Measurements from ENCODE around the gene VMA21.
A peak's percentile ranks its signal among the peaks of the same experiment; 100 is the strongest.

The VMA21 gene

GRCh38 chrX:151396825-151397740, at the start of gene VMA21:
Gene VMA21, plus strand, starts transcription at chrX:151397206. Its CDS starts 103 bp downstream, at chrX:151397309.
- peak; percentile 45 for DNase-seq (ENCODE audit: low read depth, low spot score)

- DNase-seq (ENCODE audit: low read depth, low spot score): no peak
These were observed 37.7 kb upstream of the VMA21 start for GRCh38 chrX:151359341-151359740.

- DNase-seq (ENCODE audit: low read depth, low spot score): no peak
These were observed 36.8 kb upstream of the VMA21 start for GRCh38 chrX:151359931-151360871.

- DNase-seq (ENCODE audit: low read depth, low spot score): no peak
These were observed 33.7 kb upstream of the VMA21 start for GRCh38 chrX:151363316-151363715.

- DNase-seq (ENCODE audit: low read depth, low spot score): no peak
These were observed 31.4 kb upstream of the VMA21 start for GRCh38 chrX:151365579-151365978.

- no peak for DNase-seq (ENCODE audit: low read depth, low spot score)
These were observed 26.1 kb upstream of the VMA21 start for GRCh38 chrX:151370906-151371305.

- no peak for DNase-seq (ENCODE audit: low read depth, low spot score)
These were observed 12.2 kb upstream of the VMA21 start for GRCh38 chrX:151384807-151385206.

- no peak for DNase-seq (ENCODE audit: low read depth, low spot score)
These were observed 10.1 kb upstream of the VMA21 start for GRCh38 chrX:151386838-151387459.

GRCh38 chrX:151391722-151392121, 5.3 kb upstream of the VMA21 start:
- no peak for DNase-seq (ENCODE audit: low read depth, low spot score)

- no peak for DNase-seq (ENCODE audit: low read depth, low spot score)
These were observed 3.5 kb upstream of the VMA21 start for GRCh38 chrX:151393514-151393913.

GRCh38 chrX:151396042-151396824, 773 bp upstream of the VMA21 start:
- DNase-seq (ENCODE audit: low read depth, low spot score): peak; percentile 42

- no peak for DNase-seq (ENCODE audit: low read depth, low spot score)
These were observed 700 bp downstream of the VMA21 start for GRCh38 chrX:151397741-151398070.

GRCh38 chrX:151398346-151398745, 1.3 kb downstream of the VMA21 start:
- DNase-seq (ENCODE audit: low read depth, low spot score): no peak

GRCh38 chrX:151402719-151403390, 5.8 kb downstream of the VMA21 start:
- no peak for DNase-seq (ENCODE audit: low read depth, low spot score)

GRCh38 chrX:151416579-151416978, 19.6 kb downstream of the VMA21 start:
- DNase-seq (ENCODE audit: low read depth, low spot score): no peak

GRCh38 chrX:151419782-151420181, 22.8 kb downstream of the VMA21 start:
- DNase-seq (ENCODE audit: low read depth, low spot score): no peak

- DNase-seq (ENCODE audit: low read depth, low spot score): no peak
These were observed 27.5 kb downstream of the VMA21 start for GRCh38 chrX:151424505-151424904.

- DNase-seq (ENCODE audit: low read depth, low spot score): no peak
These were observed 51.5 kb downstream of the VMA21 start for GRCh38 chrX:151448509-151448908.

GRCh38 chrX:151458824-151459223, 61.8 kb downstream of the VMA21 start:
- DNase-seq (ENCODE audit: low read depth, low spot score): no peak
